MG63 (cell line): ENCODE results near the gene DYNC1H1. TPM values are rescaled to one million over a fixed set of nuclear protein-coding genes. Genes with fewer than 3 reads are reported as not detected.

ENCODE experiments used
- DNase-seq: peaks from one replicate; pipeline ENCODE4 v3.0.0-alpha.2; 2020
- H3K27me3 ChIP-seq: fragments of 250-450 bp; sonication (Bioruptor Pico); 2 replicates; pipeline ENCODE4 v1.5.1; 2020; ENCODE audit warnings: mild to moderate bottlenecking, moderate library complexity
- H3K36me3 ChIP-seq: fragments of 250-450 bp; sonication (Bioruptor Pico); 2 replicates; pipeline ENCODE4 v1.5.1; 2020; ENCODE audit warnings: mild to moderate bottlenecking, moderate library complexity
- H3K4me3 ChIP-seq: fragments of 250-450 bp; sonication (Bioruptor Pico); 2 replicates; pipeline ENCODE4 v1.5.1; 2020; ENCODE audit warnings: mild to moderate bottlenecking, moderate library complexity
- H3K9me3 ChIP-seq: fragments of 250-450 bp; sonication (Bioruptor Pico); 2 replicates; pipeline ENCODE4 v1.5.1; 2020; ENCODE audit warnings: mild to moderate bottlenecking, moderate library complexity
- total RNA-seq: library from RNA; depleted of rRNA; stranded (reverse); fragments of >200 nt; shearing (Covaris generic); gene quantifications from 2 replicates; pipeline ENCODE4 v1.2.3, GENCODE V29; 2014; ENCODE audit warnings: low replicate concordance

Gene DYNC1H1
- total RNA-seq, 1 experiment from 2014 or later: 108 TPM

DNA sequence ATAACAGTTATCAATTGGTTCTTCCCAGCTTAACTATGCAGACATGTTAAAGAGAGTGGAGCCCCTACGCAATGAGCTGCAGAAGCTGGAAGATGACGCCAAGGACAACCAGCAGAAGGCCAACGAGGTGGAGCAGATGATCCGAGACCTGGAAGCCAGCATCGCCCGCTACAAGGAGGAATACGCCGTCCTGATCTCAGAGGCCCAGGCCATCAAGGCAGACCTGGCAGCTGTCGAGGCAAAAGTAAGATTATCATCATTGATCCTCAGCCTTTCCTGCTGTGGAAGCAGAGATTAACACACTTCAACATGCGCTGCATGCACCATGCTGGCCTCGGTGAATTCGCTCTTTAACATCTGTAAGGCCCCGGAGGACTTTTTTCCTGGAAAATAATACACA lies 68.9 kb downstream of the DYNC1H1 start:
- Histone ChIP-seq H3K9me3 (no peaks in the 10 kb centered on the region), H3K36me3 (peaks cover 54% of the 10 kb centered on the region), H3K27me3 (no peaks in the 10 kb centered on the region), H3K4me3 (no peak overlapping the region)
- DNase-seq: no peak

- no peaks in the 10 kb centered on the region for H3K27me3 ChIP-seq
- DNase-seq: no peak
These were observed 69.9 kb downstream of the DYNC1H1 start for GRCh38 chr14:102034301-102034700.

GRCh38 chr14:102035914-102036313 lies 71.5 kb downstream of the DYNC1H1 start:
- Histone ChIP-seq H3K9me3 (no peaks in the 10 kb centered on the region), H3K36me3 (peaks cover 55% of the 10 kb centered on the region), H3K4me3 (no peak overlapping the region), H3K27me3 (no peaks in the 10 kb centered on the region)
- no peak for DNase-seq

More at GRCh38 chr14:102034301-102034700, 69.9 kb downstream of the DYNC1H1 start:
- H3K36me3 ChIP-seq: peaks cover 56% of the 10 kb centered on the region
- no peak overlapping the region for H3K4me3 ChIP-seq
- no peaks in the 10 kb centered on the region for H3K9me3 ChIP-seq

GRCh38 chr14:102037686-102038085 lies 73.3 kb downstream of the DYNC1H1 start:
- Histone ChIP-seq H3K27me3 (no peaks in the 10 kb centered on the region), H3K36me3 (peaks cover 60% of the 10 kb centered on the region), H3K4me3 (no peak overlapping the region), H3K9me3 (no peaks in the 10 kb centered on the region)
- DNase-seq: no peak

- DNase-seq: no peak
- peaks cover 54% of the 10 kb centered on the region for H3K36me3 ChIP-seq
- H3K4me3 ChIP-seq: no peak overlapping the region
- no peaks in the 10 kb centered on the region for H3K27me3 ChIP-seq
- H3K9me3 ChIP-seq: no peaks in the 10 kb centered on the region
These were observed 74.8 kb downstream of the DYNC1H1 start for GRCh38 chr14:102039157-102039556.

GRCh38 chr14:102040153-102040552 lies 75.8 kb downstream of the DYNC1H1 start:
- Histone ChIP-seq H3K27me3 (no peaks in the 10 kb centered on the region), H3K4me3 (no peak overlapping the region), H3K9me3 (no peaks in the 10 kb centered on the region), H3K36me3 (peaks cover 57% of the 10 kb centered on the region)
- no peak for DNase-seq

DNA sequence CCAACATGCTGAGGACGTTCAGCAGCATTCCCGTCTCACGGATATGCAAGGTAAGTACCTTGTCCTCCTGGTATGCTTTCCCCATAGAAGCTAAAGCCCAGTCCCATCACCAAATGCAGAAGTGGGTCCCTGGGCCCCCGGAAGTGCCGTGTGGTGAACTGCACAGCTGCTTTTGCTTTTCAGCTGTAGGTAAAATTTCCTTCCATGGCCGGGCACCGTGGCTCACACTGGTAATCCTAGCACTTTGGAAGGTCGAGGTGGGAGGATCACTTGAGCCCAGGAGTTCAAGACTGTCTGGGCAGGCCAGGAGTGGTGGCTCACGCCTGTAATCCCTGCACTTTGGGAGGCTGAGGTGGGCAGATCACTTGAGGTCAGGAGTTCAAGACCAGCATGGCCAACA lies 78.3 kb downstream of the DYNC1H1 start:
- DNase-seq: no peak
- Histone ChIP-seq H3K36me3 (peaks cover 50% of the 10 kb centered on the region), H3K27me3 (no peaks in the 10 kb centered on the region), H3K9me3 (no peaks in the 10 kb centered on the region), H3K4me3 (no peak overlapping the region)

- no peaks in the 10 kb centered on the region for H3K27me3 ChIP-seq
- H3K9me3 ChIP-seq: no peaks in the 10 kb centered on the region
- peaks cover 52% of the 10 kb centered on the region for H3K36me3 ChIP-seq
- H3K4me3 ChIP-seq: no peak overlapping the region
- peak; percentile 16 for DNase-seq
These were observed 79.1 kb downstream of the DYNC1H1 start for GRCh38 chr14:102043251-102044025.

GRCh38 chr14:102044566-102044965 lies 80.2 kb downstream of the DYNC1H1 start:
- Histone ChIP-seq H3K27me3 (no peaks in the 10 kb centered on the region), H3K36me3 (peaks cover 42% of the 10 kb centered on the region), H3K4me3 (no peak overlapping the region), H3K9me3 (no peaks in the 10 kb centered on the region)
- no peak for DNase-seq

DNA sequence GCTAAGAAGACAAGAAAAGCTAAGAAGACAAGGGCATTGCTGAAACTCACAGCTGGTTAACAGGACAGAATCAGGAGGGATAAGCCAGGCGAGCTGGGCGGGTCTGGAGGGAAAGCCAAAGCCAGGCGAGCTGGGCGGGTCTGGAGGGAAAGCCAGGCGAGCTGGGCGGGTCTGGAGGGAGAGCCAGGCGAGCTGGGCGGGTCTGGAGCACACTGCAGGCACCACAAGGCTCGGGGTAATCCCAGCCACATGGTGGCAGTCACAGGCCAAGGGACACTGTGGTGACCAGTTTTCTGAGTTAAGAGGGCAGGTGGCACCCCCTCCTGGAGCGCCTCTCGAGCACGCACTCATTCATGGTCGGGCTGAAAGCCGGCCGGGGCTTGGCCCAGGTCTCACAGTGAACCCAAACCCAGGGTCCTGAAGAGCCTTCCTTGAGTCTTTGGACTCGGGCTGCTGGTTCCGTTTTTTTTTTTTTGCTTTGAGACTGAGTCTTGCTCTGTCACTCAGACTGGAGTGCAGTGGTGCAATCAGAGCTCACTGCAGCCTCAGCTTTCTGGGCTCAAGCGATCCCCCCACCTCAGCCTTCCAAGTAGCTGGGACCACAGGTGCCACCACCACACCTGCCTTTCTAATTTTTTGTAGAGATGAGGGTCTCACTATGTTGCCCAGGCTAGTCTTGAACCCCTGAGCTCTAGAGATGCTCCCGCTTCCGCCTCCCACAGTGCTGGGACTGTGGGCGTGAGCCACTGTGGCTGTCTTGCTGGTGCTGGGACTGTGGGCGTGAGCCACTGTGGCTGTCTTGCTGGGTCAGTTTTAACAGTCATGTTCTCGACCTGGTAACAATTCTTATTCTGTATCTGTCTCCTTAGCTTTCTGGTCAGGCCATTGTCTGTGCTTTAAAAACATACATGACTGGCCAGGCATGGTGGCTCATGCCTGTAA lies 82.2 kb downstream of the DYNC1H1 start:
- no peaks in the 10 kb centered on the region for H3K9me3 ChIP-seq
- no peak for DNase-seq
- H3K36me3 ChIP-seq: peaks cover 34% of the 10 kb centered on the region
- no peak overlapping the region for H3K4me3 ChIP-seq
- H3K27me3 ChIP-seq: no peaks in the 10 kb centered on the region

DNA sequence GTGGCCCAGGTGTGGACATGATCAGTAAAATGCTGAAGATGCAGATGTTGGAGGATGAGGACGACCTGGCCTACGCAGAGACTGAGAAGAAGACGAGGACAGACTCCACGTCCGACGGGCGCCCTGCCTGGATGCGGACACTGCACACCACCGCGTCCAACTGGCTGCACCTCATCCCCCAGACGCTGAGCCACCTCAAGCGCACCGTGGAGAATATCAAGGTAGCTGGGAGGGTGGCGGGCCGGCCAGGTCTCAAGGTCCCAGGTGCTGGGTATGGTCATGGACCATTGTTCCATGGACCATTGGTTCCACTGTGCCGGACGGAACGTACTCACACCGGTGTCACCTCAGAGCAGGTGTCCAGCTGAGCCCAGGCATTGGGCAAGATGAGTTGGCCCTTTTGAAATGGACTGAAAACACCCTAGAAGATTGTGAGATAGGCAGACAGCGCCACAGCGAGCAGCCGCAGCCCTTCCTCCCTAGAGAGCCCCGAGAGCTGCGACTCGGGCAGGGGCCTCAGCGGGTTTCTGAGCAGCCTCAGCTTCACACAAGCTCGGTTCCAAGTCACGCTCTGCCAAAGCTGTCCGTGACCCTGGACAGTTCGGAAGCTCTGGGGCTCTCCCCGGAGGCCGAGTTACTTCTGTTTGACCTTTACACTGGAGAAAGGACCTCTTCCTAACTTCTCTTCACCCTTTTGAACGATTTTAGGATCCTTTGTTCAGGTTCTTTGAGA lies 83.6 kb downstream of the DYNC1H1 start:
- no peaks in the 10 kb centered on the region for H3K27me3 ChIP-seq
- no peak overlapping the region for H3K4me3 ChIP-seq
- no peaks in the 10 kb centered on the region for H3K9me3 ChIP-seq
- DNase-seq: no peak
- H3K36me3 ChIP-seq: peaks cover 34% of the 10 kb centered on the region

DNA sequence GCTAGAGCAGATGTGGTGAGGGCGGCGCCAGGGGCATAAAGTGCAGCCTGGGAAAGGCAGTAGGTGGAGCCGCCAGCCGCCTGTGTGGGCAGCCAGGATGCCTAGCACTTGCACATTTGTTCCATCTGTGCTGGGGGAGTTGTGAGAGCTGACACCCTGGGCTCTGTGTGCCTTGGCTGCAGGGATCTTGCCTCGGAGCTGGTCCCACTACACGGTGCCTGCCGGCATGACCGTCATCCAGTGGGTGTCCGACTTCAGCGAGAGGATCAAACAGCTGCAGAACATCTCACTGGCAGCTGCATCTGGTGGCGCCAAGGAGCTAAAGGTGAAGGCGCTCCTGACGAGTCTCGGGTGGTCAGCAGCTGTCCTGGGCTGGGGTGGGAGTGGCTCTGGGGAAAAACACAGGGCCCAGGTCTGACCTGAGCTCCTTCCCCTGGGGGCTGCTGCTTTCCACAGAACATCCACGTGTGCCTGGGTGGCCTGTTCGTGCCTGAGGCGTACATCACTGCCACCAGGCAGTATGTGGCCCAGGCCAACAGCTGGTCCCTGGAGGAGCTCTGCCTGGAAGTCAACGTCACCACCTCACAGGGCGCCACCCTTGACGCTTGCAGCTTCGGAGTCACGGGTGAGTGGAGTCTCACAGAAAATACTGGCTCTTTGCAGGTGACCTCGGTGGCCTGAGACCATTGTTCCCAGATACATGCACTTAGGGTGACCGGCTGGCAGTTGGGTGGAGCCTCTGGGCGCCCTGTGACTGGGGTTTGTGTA lies 85.1 kb downstream of the DYNC1H1 start:
- peaks cover 26% of the 10 kb centered on the region for H3K36me3 ChIP-seq
- H3K9me3 ChIP-seq: no peaks in the 10 kb centered on the region
- no peaks in the 10 kb centered on the region for H3K27me3 ChIP-seq
- no peak overlapping the region for H3K4me3 ChIP-seq
- no peak for DNase-seq

DNA sequence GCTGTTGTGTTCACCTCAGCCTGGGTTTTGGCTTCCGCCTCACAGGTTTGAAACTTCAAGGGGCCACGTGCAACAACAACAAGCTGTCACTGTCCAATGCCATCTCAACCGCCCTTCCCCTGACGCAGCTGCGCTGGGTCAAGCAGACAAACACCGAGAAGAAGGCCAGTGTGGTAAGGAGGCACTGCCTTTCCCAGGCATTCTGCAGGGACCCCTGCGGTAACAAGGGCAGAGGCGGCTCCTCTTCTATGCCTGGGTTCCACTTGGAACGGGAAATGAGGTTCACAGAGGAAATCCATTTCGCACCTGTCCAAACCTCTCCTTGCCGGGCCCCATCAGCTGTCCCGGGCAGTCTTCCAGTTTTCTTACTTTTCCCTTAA lies 85.6 kb downstream of the DYNC1H1 start:
- DNase-seq: no peak
- Histone ChIP-seq H3K4me3 (no peak overlapping the region), H3K36me3 (peaks cover 23% of the 10 kb centered on the region), H3K27me3 (no peaks in the 10 kb centered on the region), H3K9me3 (no peaks in the 10 kb centered on the region)

- no peak overlapping the region for H3K4me3 ChIP-seq
- H3K9me3 ChIP-seq: no peaks in the 10 kb centered on the region
- no peak for DNase-seq
- H3K27me3 ChIP-seq: no peaks in the 10 kb centered on the region
- H3K36me3 ChIP-seq: peaks cover 23% of the 10 kb centered on the region
These were observed 86.3 kb downstream of the DYNC1H1 start for GRCh38 chr14:102050625-102051024.

GRCh38 chr14:102052522-102052921 lies 88.1 kb downstream of the DYNC1H1 start:
- no peaks in the 10 kb centered on the region for H3K9me3 ChIP-seq
- no peak for DNase-seq
- no peaks in the 10 kb centered on the region for H3K27me3 ChIP-seq
- peaks cover 23% of the 10 kb centered on the region for H3K36me3 ChIP-seq
- no peak overlapping the region for H3K4me3 ChIP-seq

- H3K9me3 ChIP-seq: no peaks in the 10 kb centered on the region
- DNase-seq: no peak
- no peak overlapping the region for H3K4me3 ChIP-seq
- H3K36me3 ChIP-seq: peaks cover 10% of the 10 kb centered on the region
- H3K27me3 ChIP-seq: no peaks in the 10 kb centered on the region
These were observed 91.0 kb downstream of the DYNC1H1 start for GRCh38 chr14:102055181-102055901.
